Loucy (cell line): ENCODE results near the gene RAI1.

Experiments used
- H2AFZ ChIP-seq: fragments of 200-600 bp; sonication (generic); 2 replicates; pipeline ENCODE4 v1.6.0; 2016; ENCODE audit warnings: antibody characterized with exemption, mild to moderate bottlenecking, low read length, moderate library complexity
- H3F3A ChIP-seq: fragments of 200-600 bp; 2 replicates; pipeline ENCODE4 v1.6.0; 2016; ENCODE audit warnings: antibody characterized with exemption, low read depth, mild to moderate bottlenecking
- H3K27me3 ChIP-seq: fragments of 200-600 bp; sonication (generic); 2 replicates; pipeline ENCODE4 v1.6.1; 2014; ENCODE audit warnings: low read length, mild to moderate bottlenecking; ENCODE audit not compliant: insufficient read depth, poor library complexity, severe bottlenecking
- H3K36me3 ChIP-seq: fragments of 200-600 bp; sonication (generic); 2 replicates; pipeline ENCODE4 v1.6.1; 2016; ENCODE audit warnings: low read length; ENCODE audit not compliant: insufficient read depth
- H3K4me1 ChIP-seq: fragments of 200-600 bp; sonication (generic); 2 replicates; pipeline ENCODE4 v1.5.1; 2014; ENCODE audit warnings: low read length, mild to moderate bottlenecking; ENCODE audit not compliant: insufficient read depth, poor library complexity, severe bottlenecking
- H3K4me2 ChIP-seq: fragments of 200-600 bp; sonication (generic); 2 replicates; pipeline ENCODE4 v1.6.0; 2014; ENCODE audit warnings: antibody characterized with exemption, low read length, low read depth, mild to moderate bottlenecking; ENCODE audit not compliant: poor library complexity, severe bottlenecking
- H3K4me3 ChIP-seq: fragments of 200-600 bp; sonication (generic); 2 replicates; pipeline ENCODE4 v1.5.1; 2014; ENCODE audit warnings: low read length, mild to moderate bottlenecking, mixed read lengths; ENCODE audit not compliant: poor library complexity, severe bottlenecking
- H3K79me2 ChIP-seq: fragments of 200-600 bp; sonication (generic); 2 replicates; pipeline ENCODE4 v1.6.1; 2014; ENCODE audit warnings: low read length; ENCODE audit not compliant: insufficient read depth
- H3K9ac ChIP-seq: fragments of 200-600 bp; sonication (generic); 2 replicates; pipeline ENCODE4 v1.6.0; 2014; ENCODE audit warnings: mild to moderate bottlenecking, low read depth, low read length, moderate library complexity; ENCODE audit not compliant: poor library complexity, severe bottlenecking
- H3K9me2 ChIP-seq: fragments of 200-600 bp; sonication (generic); replicated peaks from 2 replicates; pipeline ENCODE4 v1.6.1; 2016; ENCODE audit warnings: low read depth, low read length, mixed read lengths
- H3K9me3 ChIP-seq: fragments of 200-600 bp; sonication (generic); 2 replicates; pipeline ENCODE4 v1.6.1; 2014; ENCODE audit warnings: mild to moderate bottlenecking, antibody characterized with exemption, low read length, low read depth; ENCODE audit not compliant: insufficient read depth
- H4K20me1 ChIP-seq: fragments of 200-600 bp; sonication (generic); 2 replicates; pipeline ENCODE4 v1.6.0; 2014; ENCODE audit warnings: antibody characterized with exemption, low read length, mild to moderate bottlenecking; ENCODE audit not compliant: insufficient read depth, poor library complexity, severe bottlenecking
- CTCF ChIP-seq: fragments of 200-600 bp; sonication (generic); conservative IDR thresholded peaks from 2 replicates; pipeline ENCODE4 v1.5.1; 2014; ENCODE audit warnings: mild to moderate bottlenecking, antibody characterized with exemption, low read length
- EZH2phosphoT487 ChIP-seq: fragments of 200-600 bp; IDR thresholded peaks from 2 replicates; pipeline ENCODE4 v1.6.1; 2018; ENCODE audit warnings: antibody characterized with exemption, mild to moderate bottlenecking, moderate library complexity, borderline replicate concordance

Gene RAI1

GRCh38 chr17:17809531-17810083 lies 128.3 kb downstream of the RAI1 start:
- H3K9ac ChIP-seq: no peak overlapping the region
- no peak for TF ChIP-seq CTCF
- no peak for TF ChIP-seq EZH2phosphoT487
- H3K4me1 ChIP-seq: no peaks in the 10 kb centered on the region
- H3K79me2 ChIP-seq: no peaks in the 10 kb centered on the region
- H3K9me2 ChIP-seq: no peaks in the 10 kb centered on the region
- H3F3A ChIP-seq: peaks cover 4% of the 10 kb centered on the region; the same call in 1 of the 2 replicates
- no peak overlapping the region for H2AFZ ChIP-seq
- H3K4me2 ChIP-seq: no peak overlapping the region
- H3K36me3 ChIP-seq: peaks cover 24% of the 10 kb centered on the region; the same call in 1 of the 2 replicates
- no peaks in the 10 kb centered on the region for H3K27me3 ChIP-seq
- H4K20me1 ChIP-seq: peaks cover 8% of the 10 kb centered on the region
- no peaks in the 10 kb centered on the region for H3K9me3 ChIP-seq
- H3K4me3 ChIP-seq: no peak overlapping the region

DNA sequence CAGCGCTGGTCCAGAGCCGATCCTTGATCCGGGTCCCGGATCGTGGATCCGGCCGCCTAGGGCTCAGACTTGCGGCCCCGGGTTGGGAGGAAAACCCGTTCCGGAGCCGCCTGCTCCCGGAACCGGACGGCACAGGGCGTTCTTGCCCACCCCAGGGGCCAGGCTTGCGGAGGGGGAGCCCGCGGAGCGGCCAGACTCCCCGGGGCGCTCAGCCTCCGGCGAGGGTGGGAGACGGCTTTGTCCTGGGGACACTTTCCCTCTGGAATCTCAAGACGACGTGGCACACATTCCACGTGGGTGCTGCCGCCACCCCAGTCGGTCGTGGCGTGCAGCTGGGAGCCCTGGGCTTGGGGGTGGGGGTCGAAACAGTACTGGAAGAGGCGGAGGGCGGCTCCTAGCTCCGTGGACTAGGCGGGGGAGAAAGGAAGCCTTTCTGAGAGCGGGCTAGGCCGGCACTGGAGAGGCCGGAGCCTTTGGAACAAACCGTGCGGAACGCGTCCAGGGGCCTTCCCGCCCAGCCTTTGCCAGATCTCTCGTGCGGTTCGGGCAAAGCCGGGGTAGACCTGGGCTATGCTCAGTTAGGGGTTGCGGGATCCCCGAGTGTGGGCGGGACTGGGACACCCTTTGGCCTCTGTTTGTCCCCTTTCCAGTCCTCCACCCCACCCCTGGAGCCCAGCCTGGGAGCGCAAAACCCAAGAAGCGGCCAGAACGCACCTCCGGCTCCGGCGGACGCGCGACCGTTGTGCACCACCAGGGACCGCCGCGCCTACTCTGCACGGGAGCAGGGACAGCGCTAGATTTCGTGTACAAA lies 129.0 kb downstream of the RAI1 start:
- Histone ChIP-seq H3K36me3 (peaks cover 24% of the 10 kb centered on the region; the same call in 1 of the 2 replicates), H3K27me3 (no peaks in the 10 kb centered on the region), H3K79me2 (no peaks in the 10 kb centered on the region), H3F3A (peaks cover 4% of the 10 kb centered on the region; the same call in 1 of the 2 replicates), H3K4me2 (no peak overlapping the region), H2AFZ (no peak overlapping the region), H3K4me3 (no peak overlapping the region), H3K9me2 (no peaks in the 10 kb centered on the region), H3K9me3 (no peaks in the 10 kb centered on the region), H3K9ac (no peak overlapping the region), H4K20me1 (peaks cover 8% of the 10 kb centered on the region), H3K4me1 (no peaks in the 10 kb centered on the region)
- TF ChIP-seq CTCF (no peak), EZH2phosphoT487 (no peak)

DNA sequence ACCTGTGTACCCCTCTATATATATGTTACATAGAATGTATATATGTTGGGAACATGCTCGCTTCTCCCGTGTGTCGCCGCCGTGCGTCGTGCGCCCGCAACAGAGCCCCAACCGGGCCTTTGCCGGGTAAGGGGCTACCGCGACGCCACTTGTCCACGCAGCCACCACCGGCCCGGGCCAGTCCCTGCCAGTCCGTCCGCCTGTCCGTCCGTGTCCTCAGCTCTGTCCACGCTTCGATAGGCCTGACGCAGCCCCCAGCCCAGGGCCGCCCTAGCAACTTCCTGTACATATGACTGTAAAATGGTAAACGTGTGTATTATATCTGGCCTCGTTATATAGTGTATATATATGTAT lies 129.6 kb downstream of the RAI1 start:
- Histone ChIP-seq H3K9me3 (no peaks in the 10 kb centered on the region), H3K9ac (no peak overlapping the region), H3K79me2 (no peaks in the 10 kb centered on the region), H3K36me3 (peaks cover 18% of the 10 kb centered on the region; the same call in 1 of the 2 replicates), H3K4me1 (no peaks in the 10 kb centered on the region), H3K4me3 (no peak overlapping the region), H3K4me2 (no peak overlapping the region), H3K27me3 (no peaks in the 10 kb centered on the region), H4K20me1 (peaks cover 8% of the 10 kb centered on the region), H3K9me2 (no peaks in the 10 kb centered on the region), H3F3A (peaks cover 4% of the 10 kb centered on the region; the same call in 1 of the 2 replicates), H2AFZ (no peak overlapping the region)
- TF ChIP-seq EZH2phosphoT487 (no peak), CTCF (no peak)
